IPS DF 6.9 (cell line): ENCODE measurements around the gene GANAB.
"Not testable (repeated sequence)": the region's sequence is repeated elsewhere in the genome, so short reads cannot be mapped to it uniquely, and the experiment has no call there.

Source experiments
- DNase-seq: peaks from one replicate; pipeline ENCODE4 v3.0.0-alpha.2; 2013; ENCODE audit warnings: low read depth, low spot score
- H3K27ac ChIP-seq: one replicate; pipeline ENCODE4 v1.5.1; 2013; ENCODE audit warnings: low read length, control low read depth
- H3K27me3 ChIP-seq: 2 replicates; pipeline ENCODE4 v1.6.1; 2013; ENCODE audit warnings: mild to moderate bottlenecking, low read length; ENCODE audit not compliant: control insufficient read depth, insufficient read depth
- H3K36me3 ChIP-seq: 2 replicates; pipeline ENCODE4 v1.6.1; 2013; ENCODE audit warnings: low read length; ENCODE audit not compliant: control insufficient read depth, insufficient read depth
- H3K4me1 ChIP-seq: 2 replicates; pipeline ENCODE4 v1.6.1; 2013; ENCODE audit warnings: low read length; ENCODE audit not compliant: control insufficient read depth, insufficient read depth
- H3K4me3 ChIP-seq: 2 replicates; pipeline ENCODE4 v1.5.1; 2013; ENCODE audit warnings: mild to moderate bottlenecking, low read length
- H3K9me3 ChIP-seq: 2 replicates; pipeline ENCODE4 v1.6.1; 2013; ENCODE audit warnings: low read length, inconsistent platforms; ENCODE audit not compliant: control insufficient read depth, insufficient read depth
- WGBS: extraction: QIAGEN DNeasy Blood & Tissue Kit; methylation state at CpG from one replicate; pipeline ENCODE4 v1.1.7; 2013; ENCODE audit warnings: mixed read lengths, missing lambda C conversion rate; ENCODE audit not compliant: insufficient read length, insufficient coverage; 5-methylcytosine and 5-hydroxymethylcytosine counted together

Gene GANAB

DNA sequence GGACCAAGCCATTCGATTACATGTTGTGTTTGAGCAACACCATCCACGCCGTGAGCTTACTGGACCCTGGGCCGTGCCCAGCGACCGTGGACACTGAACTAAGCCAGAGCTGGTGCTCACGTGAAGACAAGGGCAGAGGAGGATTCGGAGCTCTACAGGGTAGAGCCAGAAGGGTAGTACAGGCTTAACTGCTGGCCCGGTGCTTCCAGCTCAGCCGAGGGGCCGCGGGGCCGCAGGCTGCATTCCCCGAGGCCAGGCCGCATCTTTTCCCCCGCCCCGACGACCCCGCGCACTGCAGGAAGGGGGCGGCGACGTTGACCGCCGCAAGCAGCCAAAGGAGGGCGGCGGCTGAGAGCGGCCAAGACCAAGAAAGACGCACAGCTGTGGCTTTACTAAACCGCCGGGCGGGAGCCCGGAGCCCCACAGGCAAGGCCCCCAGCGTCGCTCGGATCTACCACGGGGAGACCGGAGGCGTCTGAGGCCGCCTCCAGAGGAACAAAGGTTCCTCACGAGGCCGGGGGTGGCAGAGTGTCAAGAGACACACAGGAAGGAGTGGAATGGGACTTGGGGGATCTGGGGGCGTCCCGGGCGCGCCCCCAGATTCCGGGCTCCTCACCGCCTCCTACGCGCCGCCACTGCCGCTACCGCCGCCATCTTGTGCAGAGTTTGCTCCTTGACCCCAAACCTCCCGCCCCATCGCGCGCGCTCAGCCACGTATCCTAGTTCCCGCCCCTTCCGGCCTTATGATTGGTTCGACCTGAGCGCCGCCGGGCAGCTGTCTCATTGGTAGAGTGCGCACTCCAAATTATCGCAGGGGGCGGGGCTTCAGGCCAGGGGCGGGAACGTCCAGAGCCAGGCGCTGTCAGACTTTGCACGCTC, at the start of gene GANAB:
Gene GANAB, minus strand, starts transcription at position 668 of the 879 bp plus-strand sequence. Its CDS starts 14 bp downstream, at position 654.
- H3K27ac ChIP-seq = no peak within 1 kb of the TSS
- H3K9me3 ChIP-seq = no peaks in the 10 kb centered on the region
- H3K36me3 ChIP-seq = peaks cover 15% of the 10 kb centered on the region
- H3K27me3 ChIP-seq = no peaks in the 10 kb centered on the region
- no peaks in the 10 kb centered on the region for H3K4me1 ChIP-seq
- DNase-seq = peak; percentile 87
- no CpG with 5 or more reads among the region's 73 CpGs for WGBS
- peak within 1 kb of the TSS; percentile 75 for H3K4me3 ChIP-seq

DNA sequence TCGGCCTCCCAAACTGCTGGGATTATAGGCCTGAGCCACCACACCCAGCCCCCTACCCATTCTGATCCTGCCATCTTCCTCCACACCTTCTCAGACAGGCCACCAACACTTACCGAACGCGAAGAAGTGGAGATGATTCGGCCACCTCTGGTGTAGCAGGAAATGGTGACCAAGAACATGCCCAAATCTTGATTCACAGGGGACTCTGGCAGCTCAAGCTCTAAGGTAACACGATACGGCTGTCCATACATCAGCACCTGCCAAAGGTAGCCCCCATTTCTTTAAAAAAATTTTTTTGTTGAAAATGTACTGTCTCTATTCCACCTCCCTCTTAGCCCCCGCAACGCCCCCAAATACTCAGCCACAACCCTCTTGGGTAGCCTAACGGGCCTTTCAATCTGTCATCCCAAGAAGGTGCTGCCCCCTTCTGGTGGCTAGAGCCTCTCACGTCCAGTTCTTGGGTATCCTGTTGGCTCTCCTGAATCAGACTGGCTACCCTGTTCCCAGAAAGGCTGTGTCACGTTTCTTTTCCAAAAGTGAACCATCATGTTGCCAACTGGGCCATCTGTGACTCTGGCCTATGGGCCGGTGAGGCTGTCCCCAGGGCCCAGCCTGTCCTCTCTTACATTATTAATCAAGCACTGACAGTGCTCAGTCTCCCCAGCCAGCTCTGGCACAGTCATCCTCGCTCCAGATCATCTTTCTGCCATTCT, 48.2 kb upstream of the GANAB start:
- Histone ChIP-seq H3K36me3 (peaks cover 17% of the 10 kb centered on the region; the same call in 1 of the 2 replicates), H3K27ac (no peak overlapping the region), H3K4me1 (no peaks in the 10 kb centered on the region), H3K27me3 (no peaks in the 10 kb centered on the region), H3K4me3 (no peak overlapping the region), H3K9me3 (no peaks in the 10 kb centered on the region)
- WGBS = no CpG with 5 or more reads among the region's 14 CpGs
- no peak for DNase-seq

DNA sequence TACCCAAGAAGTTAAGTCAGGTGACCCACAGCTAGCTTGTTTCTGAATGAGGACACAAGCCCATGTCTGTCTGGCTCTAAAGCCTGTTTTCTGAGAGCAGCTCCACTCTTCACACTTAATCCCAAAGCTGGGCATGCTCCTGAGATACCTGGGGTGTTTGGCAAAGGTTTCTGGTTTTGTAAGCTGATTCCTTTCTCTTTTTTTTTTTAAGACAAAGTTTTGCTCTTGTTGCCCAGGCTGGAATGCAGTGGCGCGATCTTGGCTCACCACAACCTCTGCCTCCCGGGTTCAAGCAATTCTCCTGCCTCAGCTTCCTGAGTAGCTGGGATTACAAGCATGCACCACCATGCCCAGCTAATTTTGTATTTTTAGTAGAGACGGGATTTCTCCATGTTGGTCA, 47.2 kb upstream of the GANAB start:
- H3K27ac ChIP-seq, H3K9me3 ChIP-seq, H3K27me3 ChIP-seq, H3K4me3 ChIP-seq, DNase-seq, H3K4me1 ChIP-seq: not testable (repeated sequence)
- no CpG with 5 or more reads among the region's 4 CpGs for WGBS
- peaks cover 16% of the 10 kb centered on the region; the same call in 1 of the 2 replicates for H3K36me3 ChIP-seq

DNA sequence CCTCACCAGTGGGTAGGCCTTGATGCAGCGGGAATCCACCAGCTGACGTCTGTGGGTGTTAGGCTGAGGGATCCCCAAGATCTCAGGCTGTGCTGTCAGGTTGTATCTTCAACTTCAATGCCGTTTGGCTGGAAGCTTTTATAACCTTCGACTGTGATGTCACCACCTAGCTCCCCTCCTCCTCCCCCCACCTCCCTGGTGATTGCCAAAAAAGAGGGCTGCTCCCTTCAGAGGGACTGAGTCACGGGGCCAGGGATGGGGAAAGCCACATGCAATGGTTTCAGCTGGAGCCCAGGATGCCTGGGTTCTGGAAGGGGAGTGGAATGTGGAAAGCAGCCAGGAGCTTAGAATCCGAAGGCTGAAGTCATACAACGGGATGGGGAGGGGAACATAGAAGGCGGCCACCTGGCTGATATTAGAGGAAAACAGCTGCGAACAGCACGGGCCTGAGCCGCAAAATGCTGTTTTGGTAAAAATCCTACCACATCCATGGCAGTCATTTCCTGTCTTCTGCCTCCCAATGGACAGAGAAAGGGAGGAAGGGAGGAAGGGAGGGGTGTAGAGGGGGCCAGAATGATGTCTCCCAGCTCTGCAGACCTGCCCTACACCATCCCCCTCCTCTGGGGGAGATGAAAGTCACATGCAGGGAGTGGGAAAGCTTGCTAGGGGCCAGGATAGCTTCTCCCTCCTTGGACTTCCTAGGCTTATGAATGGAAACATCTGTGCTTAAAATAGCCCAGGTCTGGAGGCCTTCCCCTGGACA, 43.2 kb upstream of the GANAB start, which contains the start of gene LRRN4CL:
Gene LRRN4CL, minus strand, starts transcription at position 110 of the 763 bp plus-strand sequence. CDS start 1,022 bp downstream, outside the sequence.
- WGBS = no CpG with 5 or more reads among the region's 11 CpGs
- Histone ChIP-seq H3K27ac (no peak within 1 kb of the TSS), H3K27me3 (no peaks in the 10 kb centered on the region), H3K9me3 (no peaks in the 10 kb centered on the region), H3K4me1 (no peaks in the 10 kb centered on the region), H3K4me3 (no peak within 1 kb of the TSS), H3K36me3 (peaks cover 16% of the 10 kb centered on the region)
- DNase-seq = no peak

DNA sequence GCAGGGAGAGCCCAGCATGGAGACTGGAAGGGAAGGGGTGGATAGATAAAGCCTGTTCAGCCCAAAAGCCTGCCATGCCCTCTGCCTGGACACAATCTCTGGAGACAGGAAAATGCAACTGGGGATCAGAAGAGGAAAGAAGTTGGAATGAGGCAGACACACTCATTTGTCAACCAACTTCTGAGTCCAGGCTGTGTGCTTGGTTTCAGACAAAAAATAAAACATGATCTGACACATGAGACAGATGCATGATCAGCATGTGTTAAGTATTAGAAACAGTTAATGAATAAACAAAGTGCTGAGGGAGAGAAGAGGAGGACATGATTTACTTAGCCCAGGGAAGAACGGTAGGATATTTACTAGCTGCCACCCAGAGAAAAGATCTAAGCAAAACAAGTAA, 42.1 kb upstream of the GANAB start:
- Histone ChIP-seq H3K4me3 (no peak overlapping the region), H3K9me3 (no peaks in the 10 kb centered on the region), H3K27ac (no peak overlapping the region), H3K27me3 (no peaks in the 10 kb centered on the region), H3K4me1 (no peaks in the 10 kb centered on the region), H3K36me3 (peaks cover 16% of the 10 kb centered on the region)
- DNase-seq = no peak
- no CpG with 5 or more reads among the region's 1 CpG for WGBS

DNA sequence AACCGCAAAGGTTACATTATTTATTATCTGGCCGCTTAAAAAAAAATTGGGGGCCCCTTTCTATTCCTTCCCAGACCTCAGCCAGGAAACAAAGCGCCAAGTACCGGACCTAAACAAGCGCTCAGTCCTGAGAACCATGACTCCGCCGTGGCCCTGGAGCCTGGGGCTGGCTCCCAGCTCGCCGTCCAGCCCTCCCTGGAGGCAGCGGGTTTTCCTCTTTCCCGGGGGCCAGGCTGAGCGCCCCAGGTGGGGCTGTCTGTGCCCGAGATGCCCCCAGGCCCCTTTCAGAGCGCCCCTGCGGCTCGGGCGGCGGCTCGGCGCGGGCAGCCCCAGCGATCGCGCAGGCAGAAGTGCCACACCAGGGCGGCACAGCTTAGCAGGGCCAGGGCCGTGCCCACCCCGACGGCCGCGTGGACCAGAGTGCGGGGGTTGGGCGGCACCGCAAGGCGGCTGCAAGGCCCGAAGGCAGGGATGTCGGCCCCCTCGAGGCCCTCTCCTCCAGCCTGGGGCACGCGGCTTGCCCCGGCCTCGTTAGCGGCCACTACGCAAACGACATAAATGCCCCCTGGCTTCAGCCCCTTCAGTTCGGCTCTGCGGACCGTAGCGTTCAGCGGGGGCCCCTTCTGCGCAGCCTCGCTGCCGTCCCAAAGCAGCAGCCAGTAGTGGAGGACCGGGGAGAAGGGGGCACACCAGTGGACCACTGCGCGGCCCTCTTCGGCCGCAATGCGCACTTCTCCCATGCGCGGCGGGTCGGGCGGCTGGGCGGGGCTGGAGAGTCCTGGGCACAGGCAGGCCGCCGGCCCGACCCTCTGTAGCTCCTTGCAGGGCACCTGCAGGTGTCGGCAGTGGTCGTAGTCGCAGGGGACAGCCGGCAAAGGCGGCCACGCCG, 41.3 kb upstream of the GANAB start:
- Histone ChIP-seq H3K36me3 (peaks cover 16% of the 10 kb centered on the region), H3K27ac (no peak overlapping the region), H3K9me3 (no peaks in the 10 kb centered on the region), H3K4me1 (no peaks in the 10 kb centered on the region), H3K27me3 (no peaks in the 10 kb centered on the region), H3K4me3 (no peak overlapping the region)
- DNase-seq = no peak
- WGBS = 100% methylated on average over 2 of the region's 74 CpGs

DNA sequence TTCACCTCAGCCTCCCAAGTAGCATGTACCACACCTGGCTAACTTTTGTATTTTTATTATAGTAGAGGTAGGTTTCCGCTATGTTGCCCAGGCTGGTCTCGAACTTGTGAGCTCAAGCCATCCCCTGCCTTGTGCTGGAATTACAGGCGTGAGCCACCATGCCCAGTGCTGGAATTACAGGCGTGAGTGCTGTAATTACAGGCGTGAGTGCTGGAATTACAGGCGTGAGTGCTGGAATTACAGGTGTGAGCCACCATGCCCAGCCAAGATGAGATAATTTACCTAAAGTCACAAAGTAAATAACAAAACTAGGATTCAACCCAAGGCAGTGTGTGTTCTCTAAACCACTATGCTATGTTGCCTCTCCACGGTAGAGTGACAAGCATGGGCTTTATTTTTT, 36.1 kb upstream of the GANAB start:
- Histone ChIP-seq H3K9me3 (no peaks in the 10 kb centered on the region), H3K36me3 (peaks cover 2% of the 10 kb centered on the region), H3K27ac (no peak overlapping the region), H3K4me3 (no peak overlapping the region), H3K4me1 (no peaks in the 10 kb centered on the region), H3K27me3 (no peaks in the 10 kb centered on the region)
- no CpG with 5 or more reads among the region's 7 CpGs for WGBS
- DNase-seq = no peak

DNA sequence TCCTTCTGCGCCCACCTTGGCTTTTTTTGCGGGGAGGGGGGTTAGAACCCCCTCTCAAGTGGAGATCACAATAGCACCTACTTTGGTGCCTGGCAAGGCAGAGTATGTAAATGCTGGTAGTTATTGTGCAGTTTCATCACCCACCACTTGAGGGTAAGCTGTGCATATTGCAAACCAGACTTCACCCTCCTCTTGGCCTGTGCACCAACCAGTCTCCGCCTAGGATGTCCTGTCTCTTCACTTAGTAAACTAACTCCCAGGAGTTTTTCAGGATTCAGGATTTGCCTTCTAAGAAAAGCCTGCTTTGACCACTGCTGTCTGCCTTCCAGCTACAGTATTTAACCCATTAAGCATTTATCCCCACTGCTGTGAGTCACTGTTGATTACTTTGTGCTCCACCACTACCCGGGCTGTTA, 34.4 kb upstream of the GANAB start:
- Histone ChIP-seq H3K36me3 (peaks cover 4% of the 10 kb centered on the region; the same call in 1 of the 2 replicates), H3K27ac (no peak overlapping the region), H3K27me3 (no peaks in the 10 kb centered on the region), H3K4me3 (no peak overlapping the region), H3K4me1 (no peaks in the 10 kb centered on the region), H3K9me3 (no peaks in the 10 kb centered on the region)
- DNase-seq = no peak
- no CpG with 5 or more reads among the region's 4 CpGs for WGBS

DNA sequence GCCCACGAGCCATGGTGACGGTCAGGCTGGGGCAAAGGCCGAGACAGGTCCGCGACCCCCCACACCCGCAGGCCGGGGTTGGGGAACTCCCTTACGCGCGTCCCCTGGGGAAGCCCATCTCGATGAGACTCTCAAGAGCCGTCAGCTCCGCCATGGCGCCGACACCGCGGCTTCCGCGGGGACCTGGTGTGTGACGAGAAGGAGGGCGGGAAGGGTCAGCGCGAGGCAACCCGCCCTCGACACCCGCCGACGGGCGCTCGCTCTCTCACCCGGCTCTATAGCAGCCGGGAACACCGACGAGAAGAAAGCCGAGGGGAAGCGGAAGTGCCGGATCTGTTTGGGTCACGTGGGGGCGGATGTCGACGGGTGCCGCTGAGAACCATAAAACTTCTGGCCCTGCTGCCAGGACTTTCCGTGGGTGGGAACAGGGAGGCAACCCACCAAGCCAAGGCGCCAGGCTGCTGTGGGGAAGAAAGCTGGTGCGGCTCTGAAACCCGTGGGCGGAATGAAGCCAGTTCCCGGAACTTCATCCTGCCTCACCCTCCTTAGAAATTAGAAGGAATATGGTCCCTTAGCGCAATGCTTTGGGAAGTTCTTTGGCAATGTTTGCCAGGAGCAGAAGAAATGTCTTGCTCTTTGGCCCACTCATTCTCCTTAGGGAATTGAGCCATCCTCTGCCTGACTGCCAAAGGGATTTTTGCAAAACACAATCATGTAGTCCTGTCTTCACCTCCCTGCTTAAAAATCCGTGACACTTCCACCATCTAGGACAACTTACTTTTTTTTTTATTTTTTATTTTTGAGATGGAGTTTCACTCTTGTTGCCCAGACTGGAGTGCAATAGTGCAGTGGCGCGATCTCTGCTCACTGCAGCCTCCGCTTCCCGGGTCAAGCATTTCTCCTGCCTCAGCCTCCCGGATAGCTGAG, 32.6 kb upstream of the GANAB start, which contains the start of gene UBXN1:
Gene UBXN1, minus strand, starts transcription at position 304 of the 927 bp plus-strand sequence. Its CDS starts 150 bp downstream, at position 154.
- Histone ChIP-seq H3K36me3 (peaks cover 4% of the 10 kb centered on the region; the same call in 1 of the 2 replicates), H3K9me3 (no peaks in the 10 kb centered on the region), H3K27ac (no peak within 1 kb of the TSS), H3K27me3 (no peaks in the 10 kb centered on the region), H3K4me3 (peak within 1 kb of the TSS; percentile 94), H3K4me1 (no peaks in the 10 kb centered on the region)
- DNase-seq = peak; percentile 50
- no CpG with 5 or more reads among the region's 55 CpGs for WGBS
